OCI-LY1 (cell line): ENCODE results near the gene AKAP13.

Experiments
- H2AFZ ChIP-seq: fragments of 200-600 bp; sonication (generic), shearing (Covaris generic); 2 replicates; pipeline ENCODE4 v1.6.0; 2014; ENCODE audit warnings: antibody characterized with exemption, mild to moderate bottlenecking, low read length
- H3F3A ChIP-seq: fragments of 200-600 bp; sonication (generic), shearing (Covaris generic); 2 replicates; pipeline ENCODE4 v1.6.0; 2014; ENCODE audit warnings: mild to moderate bottlenecking, antibody characterized with exemption, low read length, moderate library complexity; ENCODE audit not compliant: insufficient read depth
- H3K27ac ChIP-seq: fragments of 200-600 bp; sonication (generic); 2 replicates; pipeline ENCODE4 v1.5.1; 2014; ENCODE audit warnings: low read length, mixed run types, mild to moderate bottlenecking, low read depth; ENCODE audit not compliant: poor library complexity, severe bottlenecking
- H3K27me3 ChIP-seq: fragments of 200-600 bp; sonication (generic); 2 replicates; pipeline ENCODE4 v1.6.0; 2014; ENCODE audit warnings: antibody characterized with exemption, mild to moderate bottlenecking, low read length, moderate library complexity; ENCODE audit not compliant: insufficient read depth
- H3K36me3 ChIP-seq: fragments of 200-600 bp; sonication (generic); 2 replicates; pipeline ENCODE4 v1.6.1; 2014; ENCODE audit warnings: mild to moderate bottlenecking, antibody characterized with exemption, low read length, moderate library complexity, mixed read lengths; ENCODE audit not compliant: insufficient read depth
- H3K4me1 ChIP-seq: fragments of 200-600 bp; sonication (generic); 2 replicates; pipeline ENCODE4 v1.5.1; 2014; ENCODE audit warnings: mild to moderate bottlenecking, low read length, moderate library complexity; ENCODE audit not compliant: insufficient read depth, severe bottlenecking
- H3K4me2 ChIP-seq: fragments of 200-600 bp; sonication (generic), shearing (Covaris generic); 2 replicates; pipeline ENCODE4 v1.6.1; 2014; ENCODE audit warnings: low read length
- H3K4me3 ChIP-seq: fragments of 200-600 bp; sonication (generic); 2 replicates; pipeline ENCODE4 v1.5.1; 2014; ENCODE audit warnings: low read length, low read depth, mild to moderate bottlenecking, mixed read lengths; ENCODE audit not compliant: poor library complexity, severe bottlenecking
- H3K79me2 ChIP-seq: fragments of 200-600 bp; shearing (Covaris generic); 2 replicates; pipeline ENCODE4 v1.6.1; 2016; ENCODE audit warnings: mixed run types, low read length, mixed read lengths; ENCODE audit not compliant: insufficient read depth
- H3K9ac ChIP-seq: fragments of 200-600 bp; sonication (generic), shearing (Covaris generic); 2 replicates; pipeline ENCODE4 v1.6.1; 2014; ENCODE audit warnings: mild to moderate bottlenecking, low read length, mixed read lengths
- H3K9me2 ChIP-seq: fragments of 200-600 bp; sonication (generic), shearing (Covaris generic); 2 replicates; pipeline ENCODE4 v1.6.1; 2014; ENCODE audit warnings: low read depth, mild to moderate bottlenecking, low read length, mixed read lengths
- H3K9me3 ChIP-seq: fragments of 200-600 bp; shearing (Covaris generic); 2 replicates; pipeline ENCODE4 v1.6.1; 2014; ENCODE audit warnings: low read length, mixed read lengths
- H4K20me1 ChIP-seq: fragments of 200-600 bp; sonication (generic), shearing (Covaris generic); 2 replicates; pipeline ENCODE4 v1.6.0; 2016; ENCODE audit warnings: mild to moderate bottlenecking, low read length; ENCODE audit not compliant: insufficient read depth
- EZH2 ChIP-seq: fragments of 200-600 bp; sonication (generic), shearing (Covaris generic); IDR thresholded peaks from 2 replicates; pipeline ENCODE4 v1.8.0; 2017; ENCODE audit warnings: borderline replicate concordance, mixed run types, mild to moderate bottlenecking, antibody characterized with exemption, low read length, moderate library complexity, mixed read lengths
- TF ChIP-seq, protein P1 (sequence below): fragments of 200-600 bp; sonication (generic), shearing (Covaris generic); IDR thresholded peaks from 2 replicates; pipeline ENCODE4 v1.5.1; 2017; ENCODE audit warnings: mild to moderate bottlenecking, antibody characterized with exemption, low read length, moderate library complexity, mixed read lengths

AKAP13 gene

DNA sequence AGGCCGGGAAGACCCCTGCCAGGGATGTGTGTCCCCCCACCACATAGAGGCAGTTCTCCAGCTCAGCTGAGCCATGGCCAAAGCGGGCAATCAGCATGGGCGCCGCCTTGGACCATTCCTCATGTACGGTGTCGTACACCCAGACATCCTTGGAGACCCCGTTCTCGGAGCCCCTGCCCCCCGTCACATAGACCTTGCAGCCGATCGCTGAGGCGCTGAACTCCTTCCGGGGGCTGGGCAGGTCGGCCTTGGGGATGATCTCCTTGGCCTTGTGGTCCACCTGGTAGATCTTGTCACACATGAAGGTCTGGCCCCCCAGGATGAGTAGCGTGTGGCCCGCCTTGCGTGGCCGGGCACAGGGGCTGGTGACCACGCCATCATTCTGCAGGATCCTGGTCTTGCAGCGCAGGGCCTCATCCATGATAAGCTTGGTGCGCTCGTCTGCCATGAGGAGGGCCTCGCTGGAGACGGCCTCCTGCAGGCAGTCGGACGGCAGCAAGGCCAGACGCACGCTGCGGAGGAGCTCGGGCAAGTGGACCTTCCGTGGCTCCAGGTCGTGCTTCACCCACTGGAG, 388.3 kb downstream of the AKAP13 start:
- Histone ChIP-seq H3K36me3 (no peaks in the 10 kb centered on the region), H3K27me3 (no peaks in the 10 kb centered on the region), H3K27ac (no peak overlapping the region), H3K4me2 (no peak overlapping the region), H3F3A (no peaks in the 10 kb centered on the region), H3K4me1 (no peaks in the 10 kb centered on the region), H3K9me2 (no peaks in the 10 kb centered on the region), H4K20me1 (no peaks in the 10 kb centered on the region), H3K9me3 (no peaks in the 10 kb centered on the region), H2AFZ (no peak overlapping the region), H3K79me2 (no peaks in the 10 kb centered on the region), H3K9ac (no peak overlapping the region), H3K4me3 (no peak overlapping the region)
- TF ChIP-seq, protein P1, sequence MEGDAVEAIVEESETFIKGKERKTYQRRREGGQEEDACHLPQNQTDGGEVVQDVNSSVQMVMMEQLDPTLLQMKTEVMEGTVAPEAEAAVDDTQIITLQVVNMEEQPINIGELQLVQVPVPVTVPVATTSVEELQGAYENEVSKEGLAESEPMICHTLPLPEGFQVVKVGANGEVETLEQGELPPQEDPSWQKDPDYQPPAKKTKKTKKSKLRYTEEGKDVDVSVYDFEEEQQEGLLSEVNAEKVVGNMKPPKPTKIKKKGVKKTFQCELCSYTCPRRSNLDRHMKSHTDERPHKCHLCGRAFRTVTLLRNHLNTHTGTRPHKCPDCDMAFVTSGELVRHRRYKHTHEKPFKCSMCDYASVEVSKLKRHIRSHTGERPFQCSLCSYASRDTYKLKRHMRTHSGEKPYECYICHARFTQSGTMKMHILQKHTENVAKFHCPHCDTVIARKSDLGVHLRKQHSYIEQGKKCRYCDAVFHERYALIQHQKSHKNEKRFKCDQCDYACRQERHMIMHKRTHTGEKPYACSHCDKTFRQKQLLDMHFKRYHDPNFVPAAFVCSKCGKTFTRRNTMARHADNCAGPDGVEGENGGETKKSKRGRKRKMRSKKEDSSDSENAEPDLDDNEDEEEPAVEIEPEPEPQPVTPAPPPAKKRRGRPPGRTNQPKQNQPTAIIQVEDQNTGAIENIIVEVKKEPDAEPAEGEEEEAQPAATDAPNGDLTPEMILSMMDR, result no peak
- no peak for TF ChIP-seq EZH2

- no peaks in the 10 kb centered on the region for H3K9me3 ChIP-seq
- no peaks in the 10 kb centered on the region for H3K4me1 ChIP-seq
- no peaks in the 10 kb centered on the region for H4K20me1 ChIP-seq
- no peaks in the 10 kb centered on the region for H3K79me2 ChIP-seq
- H3K9me2 ChIP-seq, result no peaks in the 10 kb centered on the region
- no peaks in the 10 kb centered on the region for H3K36me3 ChIP-seq
- no peak overlapping the region for H2AFZ ChIP-seq
- H3K27me3 ChIP-seq, result no peaks in the 10 kb centered on the region
- no peak overlapping the region for H3K4me3 ChIP-seq
- no peak overlapping the region for H3K4me2 ChIP-seq
- no peaks in the 10 kb centered on the region for H3F3A ChIP-seq
- no peak overlapping the region for H3K9ac ChIP-seq
- TF ChIP-seq, protein P1, result no peak
- TF ChIP-seq EZH2, result no peak
- no peak overlapping the region for H3K27ac ChIP-seq
These were observed 388.9 kb downstream of the AKAP13 start for GRCh38 chr15:85769182-85769900.

DNA sequence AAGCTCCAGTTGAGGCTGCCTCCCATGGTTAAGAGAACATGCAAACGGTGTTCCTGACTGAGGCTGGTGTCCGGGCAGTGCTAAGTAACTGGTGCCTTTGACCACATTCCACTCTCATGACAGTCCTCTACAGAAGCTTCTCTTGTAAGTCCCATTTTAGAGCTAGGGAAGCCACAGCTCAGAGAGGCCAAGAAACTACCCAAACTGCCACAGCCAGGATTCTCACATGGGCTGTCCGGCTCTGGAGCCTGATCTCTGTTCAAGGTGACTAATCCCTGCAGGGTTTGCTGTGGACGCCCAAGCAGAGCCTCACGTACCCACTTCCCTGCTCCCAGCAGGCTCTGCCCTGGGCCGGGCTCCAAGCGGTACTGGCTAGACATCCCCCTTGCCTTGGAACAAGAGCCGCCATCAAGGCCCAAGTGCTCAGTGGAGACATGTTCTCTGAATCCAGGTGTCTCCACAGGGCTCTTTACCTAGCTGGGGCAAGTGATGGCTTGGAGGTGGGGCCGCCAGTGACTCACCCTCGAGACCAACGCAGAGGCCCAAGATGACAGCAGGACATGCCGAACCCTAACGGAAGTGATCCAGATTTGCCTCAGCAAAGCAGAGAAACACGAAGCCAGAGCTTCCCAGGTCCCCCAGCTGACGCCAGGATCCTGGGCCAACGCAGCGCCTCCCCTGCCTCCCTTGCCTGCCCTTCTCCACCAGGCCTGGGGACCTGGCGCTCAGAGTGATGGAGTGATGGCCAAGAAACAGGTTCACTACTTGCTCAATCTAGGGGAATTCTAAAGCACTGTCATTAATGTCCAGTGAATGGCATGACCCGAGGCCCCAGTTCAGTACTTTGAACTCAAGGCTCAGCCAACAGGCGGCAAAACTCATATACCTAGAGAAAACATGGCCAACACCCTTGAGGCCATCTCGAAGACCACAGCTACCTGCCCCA, 390.0 kb downstream of the AKAP13 start:
- no peak overlapping the region for H3K27ac ChIP-seq
- H3K36me3 ChIP-seq, result no peaks in the 10 kb centered on the region
- H3F3A ChIP-seq, result no peaks in the 10 kb centered on the region
- H3K27me3 ChIP-seq, result no peaks in the 10 kb centered on the region
- no peaks in the 10 kb centered on the region for H3K9me2 ChIP-seq
- H3K79me2 ChIP-seq, result no peaks in the 10 kb centered on the region
- H3K9ac ChIP-seq, result no peak overlapping the region
- H3K9me3 ChIP-seq, result no peaks in the 10 kb centered on the region
- no peaks in the 10 kb centered on the region for H4K20me1 ChIP-seq
- TF ChIP-seq EZH2, result no peak
- TF ChIP-seq, protein P1, result no peak
- H3K4me3 ChIP-seq, result no peak overlapping the region
- H3K4me2 ChIP-seq, result no peak overlapping the region
- H2AFZ ChIP-seq, result no peak overlapping the region
- H3K4me1 ChIP-seq, result no peaks in the 10 kb centered on the region
